HG02763 (cell line): Measurements from ENCODE around the gene NDFIP2.
"Not testable (repeated sequence)": the region's sequence is repeated elsewhere in the genome, so short reads cannot be mapped to it uniquely, and the experiment has no call there.

Source experiments
- ATAC-seq: cut with Tn5 transposase; IDR thresholded peaks from one replicate; pipeline ENCODE4 v1.9.1; 2021; ENCODE audit warnings: mild to moderate bottlenecking, moderate library complexity; ENCODE audit not compliant: unreplicated experiment

The NDFIP2 gene

GRCh38 chr13:79589603-79590393 lies 108.8 kb downstream of the NDFIP2 start:
- no peak for ATAC-seq

GRCh38 chr13:79590394-79590676 lies 109.4 kb downstream of the NDFIP2 start:
- no peak for ATAC-seq

DNA sequence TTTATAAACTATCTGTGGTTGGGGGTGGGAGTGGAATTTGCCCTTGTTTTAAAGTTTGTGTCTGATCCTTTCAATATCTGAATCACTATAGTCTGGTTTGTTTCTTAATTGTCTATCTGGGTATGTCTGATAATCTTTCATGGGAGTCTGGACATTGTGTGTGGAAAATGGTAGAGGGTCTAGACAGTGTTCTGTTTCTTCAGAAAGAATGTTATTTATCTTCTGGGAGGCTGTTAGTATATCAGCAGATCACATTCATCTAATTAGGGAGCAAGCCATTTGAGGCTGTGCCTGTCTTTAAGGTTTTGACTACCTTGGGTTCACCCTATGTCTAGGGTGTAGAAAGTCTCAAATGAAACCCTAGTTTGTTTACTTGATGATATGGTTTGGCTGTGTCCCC lies 110.5 kb downstream of the NDFIP2 start:
- ATAC-seq: no peak

DNA sequence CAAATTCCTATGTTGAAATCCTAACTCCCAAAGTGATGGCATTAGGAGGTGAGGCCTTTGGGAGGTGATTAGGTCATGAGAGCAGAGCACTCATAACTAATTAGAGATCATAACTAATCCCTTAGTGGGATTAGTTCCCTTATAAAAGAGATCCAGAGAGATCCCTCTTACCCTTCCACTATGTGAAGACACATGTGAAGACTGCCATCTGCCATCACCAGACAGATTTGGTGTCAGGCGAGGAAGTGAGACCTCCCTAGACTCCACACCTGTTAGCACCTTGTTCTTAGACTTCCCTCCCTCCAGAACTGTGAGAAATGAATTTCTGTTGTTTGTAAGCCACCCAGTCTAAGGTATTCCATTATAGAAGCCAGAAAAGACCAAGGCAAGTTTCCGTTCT lies 112.2 kb downstream of the NDFIP2 start:
- no peak for ATAC-seq

DNA sequence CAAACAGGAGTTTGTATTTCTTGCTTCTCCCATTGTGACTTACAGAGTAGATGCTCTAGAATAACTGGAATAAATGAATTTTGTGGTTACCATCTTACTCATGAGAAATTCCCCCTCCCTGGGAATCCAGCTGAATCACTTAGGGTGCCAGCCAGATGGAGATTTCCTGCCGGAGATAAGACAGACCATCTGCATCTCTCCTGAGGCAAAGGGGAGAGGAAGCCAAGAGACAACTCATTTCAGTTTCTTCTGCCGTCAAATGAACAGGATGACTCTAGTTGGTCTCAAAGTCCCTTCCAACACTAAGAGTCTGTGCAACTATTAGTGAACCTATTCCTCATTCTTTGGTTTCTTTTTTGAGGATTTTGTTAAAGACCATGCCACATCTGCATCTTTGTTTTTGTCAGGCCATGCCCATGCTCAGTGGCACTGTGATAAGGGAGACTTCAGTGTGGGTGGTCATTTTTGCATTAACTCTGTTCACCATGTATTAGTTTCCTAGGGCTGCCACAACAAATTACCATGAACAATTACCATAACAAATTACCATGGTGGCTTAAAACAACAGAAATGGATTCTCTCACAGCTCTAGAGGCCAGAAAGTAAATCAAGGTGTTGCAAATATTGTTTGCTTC lies 112.8 kb downstream of the NDFIP2 start:
- ATAC-seq: no peak

DNA sequence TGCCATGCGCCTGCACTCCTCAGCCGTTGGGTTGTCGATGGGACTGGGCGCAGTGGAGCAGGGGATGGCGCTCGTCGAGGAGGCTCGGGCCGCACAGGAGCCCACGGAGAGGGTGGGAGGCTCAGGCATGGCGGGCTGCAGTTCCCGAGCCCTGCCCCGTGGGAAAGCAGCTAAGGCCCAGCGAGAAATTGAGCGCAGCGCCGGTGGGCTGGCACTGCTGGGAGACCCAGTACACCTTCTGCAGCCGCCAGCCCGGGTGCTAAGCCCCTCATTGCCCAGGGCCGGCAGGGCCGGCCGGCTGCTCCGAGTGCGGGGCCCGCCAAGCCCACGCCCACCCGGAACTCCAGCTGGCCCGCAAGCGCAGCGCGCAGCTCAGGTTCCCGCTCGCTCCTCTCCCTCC lies 119.2 kb downstream of the NDFIP2 start:
- not testable (repeated sequence) for ATAC-seq

GRCh38 chr13:79602936-79603335 lies 122.0 kb downstream of the NDFIP2 start:
- ATAC-seq: no peak

DNA sequence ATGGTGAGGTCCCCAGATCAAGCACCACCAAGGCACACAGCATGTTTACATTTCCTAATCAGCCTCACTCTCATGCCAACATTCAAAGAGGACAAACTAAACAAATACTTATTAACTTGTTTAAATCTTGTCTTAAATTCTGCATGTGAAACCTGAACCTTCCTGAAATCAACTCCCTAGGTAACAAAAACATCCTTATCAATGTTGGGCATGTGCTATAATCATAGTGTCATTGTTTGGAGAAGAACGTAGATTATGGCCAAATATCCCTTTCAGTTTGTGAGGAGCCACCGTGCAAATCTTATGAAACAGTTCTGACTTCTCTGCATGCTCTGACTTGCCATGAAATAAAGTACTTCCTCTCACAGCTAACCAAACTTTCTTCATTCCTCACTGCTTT lies 123.8 kb downstream of the NDFIP2 start:
- no peak for ATAC-seq
